Colon (tissue), 2 donors: Measurements from ENCODE around the gene SHISA9.

ENCODE experiments used
- FAIRE-seq: peaks from 2 replicates; lab custom pipeline; 2012; peaks lifted over from hg19 to GRCh38; lab: Jason Lieb, UNC
- donor health status: control.
- donor health status: control.

The SHISA9 gene

GRCh38 chr16:13029786-13030185 is 128.4 kb downstream of the SHISA9 start:
- no peak for FAIRE-seq

GRCh38 chr16:13030769-13031168 is 129.4 kb downstream of the SHISA9 start:
- no peak for FAIRE-seq

GRCh38 chr16:13032911-13033310 is 131.5 kb downstream of the SHISA9 start:
- no peak for FAIRE-seq

GRCh38 chr16:13036600-13036999 is 135.2 kb downstream of the SHISA9 start:
- FAIRE-seq = no peak

GRCh38 chr16:13038591-13038990 is 137.2 kb downstream of the SHISA9 start:
- no peak for FAIRE-seq

GRCh38 chr16:13039526-13039925 is 138.1 kb downstream of the SHISA9 start:
- FAIRE-seq = no peak

GRCh38 chr16:13041180-13041579 is 139.8 kb downstream of the SHISA9 start:
- no peak for FAIRE-seq

- no peak for FAIRE-seq
Observed at GRCh38 chr16:13041646-13042290, 140.4 kb downstream of the SHISA9 start.

- no peak for FAIRE-seq
Observed at GRCh38 chr16:13042291-13042685, 140.9 kb downstream of the SHISA9 start.

- FAIRE-seq = no peak
Observed at GRCh38 chr16:13046061-13046821, 144.8 kb downstream of the SHISA9 start.

GRCh38 chr16:13047276-13047675 is 145.9 kb downstream of the SHISA9 start:
- no peak for FAIRE-seq

- FAIRE-seq = no peak
Observed at GRCh38 chr16:13049688-13050087, 148.3 kb downstream of the SHISA9 start.

- no peak for FAIRE-seq
Observed at GRCh38 chr16:13052431-13052830, 151.0 kb downstream of the SHISA9 start.

- FAIRE-seq = no peak
Observed at GRCh38 chr16:13055480-13055879, 154.1 kb downstream of the SHISA9 start.

- FAIRE-seq = no peak
Observed at GRCh38 chr16:13056607-13057006, 155.2 kb downstream of the SHISA9 start.

- no peak for FAIRE-seq
Observed at GRCh38 chr16:13060932-13061331, 159.5 kb downstream of the SHISA9 start.

- no peak for FAIRE-seq
Observed at GRCh38 chr16:13061691-13062090, 160.3 kb downstream of the SHISA9 start.

- FAIRE-seq = no peak
Observed at GRCh38 chr16:13062219-13062618, 160.8 kb downstream of the SHISA9 start.

- no peak for FAIRE-seq
Observed at GRCh38 chr16:13063457-13063856, 162.1 kb downstream of the SHISA9 start.

- FAIRE-seq = no peak
Observed at GRCh38 chr16:13064821-13065220, 163.4 kb downstream of the SHISA9 start.

- no peak for FAIRE-seq
Observed at GRCh38 chr16:13067648-13068047, 166.2 kb downstream of the SHISA9 start.

GRCh38 chr16:13068912-13069583 is 167.7 kb downstream of the SHISA9 start:
- FAIRE-seq = no peak

GRCh38 chr16:13070268-13070667 is 168.9 kb downstream of the SHISA9 start:
- no peak for FAIRE-seq
